Activated T-helper 1 cell treated with anti-CD3 and anti-CD28 coated beads, Interleukin-12 subunit alpha, Interleukin-12 subunit beta, Interleukin-2, Interleukin-4 antibody, amounts not matched to agents 30 ng/mL and 10 ng/mL and 1 ng/mL, durations not matched to agents 14 hours and 24 hours and 36 hours (primary cell): ENCODE data around the gene ABCA9. TPM values are rescaled to one million over a fixed set of nuclear protein-coding genes. Genes with fewer than 3 reads are reported as not detected.

Source experiments
- DNase-seq: peaks from one replicate; pipeline ENCODE4 v3.0.0; 2021; ENCODE audit warnings: low spot score
- H3K27ac Mint-ChIP-seq: one replicate; pipeline ENCODE4 v1.8.0; 2021; ENCODE audit warnings: mild to moderate bottlenecking, mixed read lengths
- H3K27me3 Mint-ChIP-seq: one replicate; pipeline ENCODE4 v1.8.0; 2022; ENCODE audit warnings: mild to moderate bottlenecking, moderate library complexity, mixed read lengths; ENCODE audit not compliant: insufficient read depth
- H3K36me3 Mint-ChIP-seq: one replicate; pipeline ENCODE4 v1.8.0; 2021; ENCODE audit warnings: low read depth, mixed read lengths
- H3K4me1 Mint-ChIP-seq: one replicate; pipeline ENCODE4 v1.8.0; 2021; ENCODE audit warnings: low read depth, mixed read lengths
- H3K4me3 Mint-ChIP-seq: one replicate; pipeline ENCODE4 v1.8.0; 2021; ENCODE audit warnings: mild to moderate bottlenecking, moderate library complexity, mixed read lengths
- H3K9me3 Mint-ChIP-seq: one replicate; pipeline ENCODE4 v1.8.0; 2021; ENCODE audit warnings: mixed read lengths
- intact Hi-C: fragments of 100-400 bp; cut with micrococcal nuclease; formaldehyde crosslinking; loops from one replicate; pipeline ENCODE4 v1.15.1; 2024
- total RNA-seq: library from RNA; stranded (reverse); gene quantifications from 2 replicates; pipeline ENCODE4 v1.2.3, GENCODE V29; 2022

The ABCA9 gene
- total RNA-seq: not detected in 2 replicates

DNA sequence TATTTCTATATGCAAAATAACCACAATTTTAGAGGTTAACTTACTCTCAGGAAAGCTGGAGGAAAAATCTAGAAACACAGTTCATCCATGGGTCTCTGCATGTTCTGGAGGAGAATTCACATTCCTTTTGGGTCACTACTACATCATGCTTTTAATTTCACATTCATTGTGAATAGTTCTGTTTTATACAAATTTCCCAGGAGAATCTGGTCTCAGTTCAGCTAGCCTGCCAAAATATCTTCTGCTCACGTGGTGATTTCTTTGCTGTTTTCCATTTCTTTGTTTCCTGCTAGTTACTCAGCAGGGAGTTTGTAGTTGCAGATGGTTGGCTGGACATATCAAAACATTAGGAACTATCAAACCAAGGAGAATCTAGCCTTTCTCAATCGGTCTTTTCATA lies at the start of gene ABCA9:
ABCA9 (minus strand) TSS at position 106 of the 400 bp plus-strand sequence. CDS start 9,801 bp downstream, outside the sequence.
- Mint-ChIP-seq H3K4me1 (peaks cover 8% of the 10 kb centered on the region), H3K27me3 (peaks cover 5% of the 10 kb centered on the region), H3K9me3 (peaks cover 6% of the 10 kb centered on the region), H3K36me3 (no peaks in the 10 kb centered on the region), H3K27ac (no peak within 1 kb of the TSS), H3K4me3 (no peak within 1 kb of the TSS)
- intact Hi-C loops: no loop called here
- DNase-seq: no peak

DNA sequence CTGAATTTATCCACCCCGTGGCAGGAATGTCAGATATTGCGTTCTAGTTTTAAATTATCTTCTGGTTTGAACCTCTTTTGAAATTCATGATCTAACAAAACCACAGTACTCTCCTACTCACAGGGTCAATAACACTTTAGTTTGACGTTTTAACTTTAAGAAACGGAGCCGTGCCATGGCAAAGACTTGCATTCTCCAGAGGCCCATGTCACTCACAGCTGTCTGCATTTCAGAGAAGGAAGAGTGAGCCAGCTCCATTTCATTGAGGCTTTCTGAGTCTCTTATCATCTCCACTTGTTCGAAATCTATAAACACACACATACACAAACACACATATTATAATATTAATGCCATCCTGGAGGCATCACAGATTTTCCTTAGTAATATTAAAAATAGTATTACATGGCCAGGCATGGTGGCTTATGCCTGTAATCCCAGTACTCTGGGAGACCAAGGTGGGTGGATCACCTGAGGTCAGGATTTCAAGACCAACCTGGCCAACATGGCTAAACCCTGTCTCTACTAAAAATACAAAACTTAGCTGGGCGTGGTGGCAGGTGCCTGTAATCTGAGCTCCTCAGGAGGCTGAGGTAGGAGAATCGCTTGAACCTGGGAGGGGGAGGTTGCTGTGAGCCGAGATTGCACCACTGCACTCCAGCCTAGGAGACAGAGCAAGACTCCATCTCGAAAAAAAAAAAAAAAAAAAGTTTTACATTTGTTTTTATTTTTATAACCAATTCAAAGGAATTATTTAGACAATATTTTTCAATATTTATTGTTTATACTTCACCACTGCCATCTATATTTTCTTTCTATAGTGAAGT lies 45.4 kb upstream of the ABCA9 start:
- H3K27ac Mint-ChIP-seq: no peak overlapping the region
- intact Hi-C loops: no loop called here
- no peaks in the 10 kb centered on the region for H3K27me3 Mint-ChIP-seq
- no peak overlapping the region for H3K4me3 Mint-ChIP-seq
- no peak for DNase-seq
- no peaks in the 10 kb centered on the region for H3K36me3 Mint-ChIP-seq
- no peaks in the 10 kb centered on the region for H3K9me3 Mint-ChIP-seq
- H3K4me1 Mint-ChIP-seq: no peaks in the 10 kb centered on the region

DNA sequence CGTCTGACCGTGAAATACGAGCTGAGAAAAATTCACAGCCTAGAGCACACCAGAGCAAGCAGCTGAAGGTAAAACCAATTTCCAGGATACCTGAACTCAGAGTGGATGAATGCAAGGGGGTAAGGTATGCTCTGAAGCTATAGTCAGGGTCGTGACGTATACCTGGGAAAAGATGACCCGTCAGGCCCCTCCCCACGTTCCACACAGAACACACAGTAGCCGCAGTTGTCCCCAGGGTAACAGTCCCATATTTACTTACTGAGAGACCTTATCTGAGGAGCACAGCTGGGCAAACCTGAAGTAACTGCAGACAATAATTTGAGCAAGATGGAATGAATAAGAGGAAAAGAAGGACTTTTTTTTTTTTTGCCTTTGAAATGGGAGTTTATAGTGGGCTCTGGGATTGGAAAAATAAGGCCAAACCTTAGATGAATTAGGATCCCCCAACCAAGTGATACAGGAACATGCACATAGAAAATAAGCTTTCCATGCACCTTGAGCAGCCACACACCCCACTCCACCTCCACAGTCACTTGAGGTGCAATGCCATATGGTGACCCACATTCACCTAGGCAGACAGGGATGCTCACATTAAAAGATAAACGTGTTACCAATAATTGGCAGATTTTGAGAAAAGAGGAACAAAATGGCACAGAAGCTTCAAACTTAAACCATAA lies 43.0 kb upstream of the ABCA9 start:
- intact Hi-C loops: no loop called here
- H3K9me3 Mint-ChIP-seq: no peaks in the 10 kb centered on the region

GRCh38 chr17:69098625-69099024 lies 37.9 kb upstream of the ABCA9 start:
- DNase-seq: no peak
- intact Hi-C loops: no loop called here
- H3K27me3 Mint-ChIP-seq: peaks cover 7% of the 10 kb centered on the region
- H3K4me3 Mint-ChIP-seq: no peak overlapping the region
- no peak overlapping the region for H3K27ac Mint-ChIP-seq
- H3K36me3 Mint-ChIP-seq: no peaks in the 10 kb centered on the region
- H3K9me3 Mint-ChIP-seq: no peaks in the 10 kb centered on the region
- H3K4me1 Mint-ChIP-seq: no peaks in the 10 kb centered on the region

More for the DNA sequence above, 43.0 kb upstream of the ABCA9 start:
- H3K36me3 Mint-ChIP-seq: no peaks in the 10 kb centered on the region
- no peak overlapping the region for H3K4me3 Mint-ChIP-seq
- no peaks in the 10 kb centered on the region for H3K27me3 Mint-ChIP-seq
- no peak for DNase-seq
- H3K4me1 Mint-ChIP-seq: no peaks in the 10 kb centered on the region
- no peak overlapping the region for H3K27ac Mint-ChIP-seq

- DNase-seq: no peak
- Mint-ChIP-seq H3K4me1 (no peaks in the 10 kb centered on the region), H3K27me3 (peaks cover 15% of the 10 kb centered on the region), H3K9me3 (no peaks in the 10 kb centered on the region), H3K4me3 (no peak overlapping the region), H3K27ac (no peak overlapping the region), H3K36me3 (no peaks in the 10 kb centered on the region)
- intact Hi-C loops: no loop called here
These were observed 35.8 kb upstream of the ABCA9 start for GRCh38 chr17:69096541-69096940.

GRCh38 chr17:69093995-69094394 lies 33.3 kb upstream of the ABCA9 start:
- Mint-ChIP-seq H3K4me3 (no peak overlapping the region), H3K36me3 (no peaks in the 10 kb centered on the region), H3K4me1 (no peaks in the 10 kb centered on the region), H3K27me3 (peaks cover 18% of the 10 kb centered on the region), H3K27ac (no peak overlapping the region), H3K9me3 (no peaks in the 10 kb centered on the region)
- no peak for DNase-seq
- intact Hi-C loops: no loop called here

DNA sequence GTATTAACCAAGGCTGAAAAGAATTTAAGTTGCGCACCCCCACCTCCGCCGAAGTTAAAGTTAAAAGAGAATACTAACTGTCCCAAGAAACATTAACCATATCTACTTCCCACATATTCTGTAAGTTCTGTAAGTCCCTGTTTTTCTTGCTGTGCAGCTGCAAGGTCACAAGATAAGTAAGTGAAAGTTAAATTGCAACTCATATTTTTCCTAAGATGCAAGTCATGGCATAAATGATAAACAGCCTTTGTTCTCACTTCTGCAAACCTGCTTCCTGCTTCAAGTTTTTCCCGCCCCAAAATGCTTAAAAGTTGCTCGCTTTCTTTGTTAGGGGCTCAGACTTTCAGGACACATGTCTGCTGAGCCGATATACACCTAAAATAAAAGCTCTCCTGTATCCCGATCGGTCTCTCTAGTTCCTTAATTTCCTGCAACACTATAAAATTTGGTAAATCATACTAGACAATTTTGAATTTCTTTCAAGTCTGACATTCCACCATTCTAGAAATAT lies 32.6 kb upstream of the ABCA9 start:
- H3K9me3 Mint-ChIP-seq: no peaks in the 10 kb centered on the region
- no peaks in the 10 kb centered on the region for H3K36me3 Mint-ChIP-seq
- H3K27me3 Mint-ChIP-seq: peaks cover 18% of the 10 kb centered on the region
- H3K4me3 Mint-ChIP-seq: no peak overlapping the region
- H3K4me1 Mint-ChIP-seq: no peaks in the 10 kb centered on the region
- intact Hi-C loops: no loop called here
- no peak overlapping the region for H3K27ac Mint-ChIP-seq
- no peak for DNase-seq

DNA sequence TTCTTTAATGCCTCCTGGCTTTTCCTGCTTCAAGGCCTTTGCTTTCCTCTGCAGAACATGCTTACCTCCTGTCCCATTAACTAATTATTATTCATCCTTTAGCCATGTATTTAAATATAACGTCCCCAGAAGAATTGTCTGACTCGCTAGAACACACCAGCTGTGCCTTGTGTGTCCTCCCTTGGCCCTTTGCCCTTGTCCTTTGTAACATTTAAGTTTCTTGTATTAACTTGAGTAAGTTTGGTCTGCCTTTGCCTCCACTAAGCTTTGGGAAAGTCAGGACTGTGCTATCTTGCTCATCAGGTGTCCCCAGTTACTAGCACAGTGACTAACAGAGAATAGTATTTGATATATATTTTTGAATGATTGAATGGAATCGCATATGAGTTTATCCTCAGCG lies 29.6 kb upstream of the ABCA9 start:
- Mint-ChIP-seq H3K27ac (no peak overlapping the region), H3K4me3 (no peak overlapping the region), H3K27me3 (peaks cover 19% of the 10 kb centered on the region), H3K9me3 (no peaks in the 10 kb centered on the region), H3K4me1 (no peaks in the 10 kb centered on the region), H3K36me3 (no peaks in the 10 kb centered on the region)
- no peak for DNase-seq
- intact Hi-C loops: no loop called here

DNA sequence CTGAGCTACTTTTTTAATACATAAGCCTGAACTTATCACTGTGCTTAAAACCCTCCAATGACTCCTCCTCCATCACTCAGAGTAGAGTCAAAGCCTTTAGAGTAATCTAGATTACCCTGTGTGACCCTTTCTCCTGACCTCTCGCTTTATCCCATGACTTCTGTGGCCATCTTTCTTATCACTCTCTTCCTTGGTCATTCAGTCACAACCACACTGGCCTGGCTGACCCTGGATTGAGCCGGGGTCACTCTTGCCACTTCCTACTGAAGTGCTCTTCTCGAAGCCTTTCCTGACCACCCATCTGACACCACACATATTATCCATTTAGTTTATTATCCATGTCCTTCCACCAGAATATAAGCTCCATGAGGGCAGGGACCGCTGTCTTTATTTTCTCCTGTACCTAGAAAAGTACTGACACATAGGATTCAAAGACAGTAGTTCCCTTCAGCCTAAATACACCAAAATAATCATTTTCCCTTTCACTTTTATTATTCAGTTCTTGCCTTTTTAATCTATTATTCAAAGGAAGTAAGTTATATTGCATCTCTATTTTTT lies 28.0 kb upstream of the ABCA9 start:
- Mint-ChIP-seq H3K27ac (no peak overlapping the region), H3K36me3 (no peaks in the 10 kb centered on the region), H3K27me3 (peaks cover 12% of the 10 kb centered on the region), H3K4me3 (no peak overlapping the region), H3K9me3 (no peaks in the 10 kb centered on the region), H3K4me1 (no peaks in the 10 kb centered on the region)
- intact Hi-C loops: no loop called here
- no peak for DNase-seq

DNA sequence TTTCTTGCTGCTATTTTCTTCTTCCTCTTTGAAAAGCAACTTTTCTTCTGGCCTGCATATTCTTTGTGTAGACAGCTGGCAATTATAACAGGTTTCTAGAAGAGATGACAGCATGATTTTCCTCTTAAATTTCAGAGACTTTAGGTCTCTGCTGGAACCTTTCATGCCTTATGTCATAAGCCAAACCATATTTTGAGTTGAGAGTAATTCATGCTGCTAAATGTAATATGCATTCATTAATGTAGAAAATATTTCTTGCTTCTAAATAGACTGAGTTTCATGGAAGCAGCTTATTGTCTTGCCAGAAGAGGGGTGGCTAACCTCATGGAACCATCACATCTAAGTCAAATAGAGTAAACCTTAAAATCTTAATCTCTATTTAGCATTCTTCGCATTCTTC lies 25.9 kb upstream of the ABCA9 start:
- no peak for DNase-seq
- Mint-ChIP-seq H3K36me3 (no peaks in the 10 kb centered on the region), H3K4me3 (no peak overlapping the region), H3K27me3 (peaks cover 4% of the 10 kb centered on the region), H3K27ac (no peak overlapping the region), H3K9me3 (peaks cover 5% of the 10 kb centered on the region), H3K4me1 (no peaks in the 10 kb centered on the region)
- intact Hi-C loops: no loop called here

DNA sequence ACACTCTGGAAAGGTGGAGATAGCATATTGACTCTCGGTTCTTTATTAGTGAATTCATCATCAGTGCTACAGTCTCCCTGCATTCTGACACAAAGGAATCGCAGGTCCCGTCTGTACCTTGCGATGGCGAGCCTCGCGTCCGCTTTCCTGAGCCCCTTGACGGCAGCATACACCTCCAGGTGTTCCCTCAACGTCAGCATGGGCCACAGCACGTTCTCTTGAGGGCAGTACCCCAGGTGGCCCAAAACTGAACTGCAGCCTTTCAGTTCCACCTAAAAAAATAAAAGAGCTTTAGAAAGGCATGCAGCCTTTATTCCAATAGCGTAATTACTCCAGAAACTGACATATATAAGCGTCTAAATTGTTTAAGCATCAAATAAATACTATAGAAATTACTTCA lies 24.2 kb upstream of the ABCA9 start:
- no peak for DNase-seq
- Mint-ChIP-seq H3K36me3 (no peaks in the 10 kb centered on the region), H3K27me3 (peaks cover 2% of the 10 kb centered on the region), H3K27ac (no peak overlapping the region), H3K4me1 (no peaks in the 10 kb centered on the region), H3K9me3 (peaks cover 5% of the 10 kb centered on the region), H3K4me3 (no peak overlapping the region)
- intact Hi-C loops: no loop called here

DNA sequence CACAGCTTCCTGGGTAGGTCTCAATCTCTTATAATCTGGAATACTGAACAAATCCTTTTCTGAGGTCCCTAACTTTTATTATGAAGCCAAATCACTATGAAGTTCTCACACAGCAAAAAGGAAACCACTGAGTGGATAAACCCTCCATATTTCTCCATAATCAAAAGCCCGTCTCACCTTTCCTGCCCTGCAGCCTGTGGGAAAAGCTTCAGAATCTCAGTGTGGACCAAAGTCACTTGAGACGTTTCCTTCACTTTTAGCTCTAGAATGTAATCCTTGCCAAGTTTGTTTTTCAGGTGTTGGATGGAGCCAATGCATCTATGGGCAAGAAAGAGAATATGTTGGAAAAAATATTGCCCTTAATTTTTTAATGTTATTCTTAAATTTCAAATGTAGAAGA lies 22.0 kb upstream of the ABCA9 start:
- H3K27me3 Mint-ChIP-seq: no peaks in the 10 kb centered on the region
- DNase-seq: no peak
- no peaks in the 10 kb centered on the region for H3K4me1 Mint-ChIP-seq
- H3K27ac Mint-ChIP-seq: no peak overlapping the region
- intact Hi-C loops: no loop called here
- peaks cover 5% of the 10 kb centered on the region for H3K9me3 Mint-ChIP-seq
- no peak overlapping the region for H3K4me3 Mint-ChIP-seq
- no peaks in the 10 kb centered on the region for H3K36me3 Mint-ChIP-seq

- peaks cover 9% of the 10 kb centered on the region for H3K27me3 Mint-ChIP-seq
- peaks cover under 1% of the 10 kb centered on the region for H3K36me3 Mint-ChIP-seq
- H3K4me3 Mint-ChIP-seq: no peak overlapping the region
- no peaks in the 10 kb centered on the region for H3K4me1 Mint-ChIP-seq
- no peak for DNase-seq
- intact Hi-C loops: no loop called here
- H3K27ac Mint-ChIP-seq: no peak overlapping the region
- H3K9me3 Mint-ChIP-seq: peaks cover 19% of the 10 kb centered on the region
These were observed 18.1 kb upstream of the ABCA9 start for GRCh38 chr17:69078864-69079263.
